ENCODE results near the gene PPP1R14D. TPM values are rescaled to one million over a fixed set of nuclear protein-coding genes. Genes with fewer than 3 reads are reported as not detected.

PPP1R14D gene
- total RNA-seq, 1 donor, result not detected

- Histone ChIP-seq H3K27ac (ENCODE audit: low read depth, low read length) (no peak overlapping the region), H3K9me3 (ENCODE audit: low read depth, low read length) (no peaks in the 10 kb centered on the region), H3K36me3 (ENCODE audit: insufficient read depth, low read length) (no peaks in the 10 kb centered on the region), H3K27me3 (ENCODE audit: insufficient read depth, low read length) (peaks cover 37% of the 10 kb centered on the region), H3K79me2 (ENCODE audit: insufficient read depth, low read length) (no peaks in the 10 kb centered on the region), H4K20me1 (ENCODE audit: insufficient read depth, low read length) (no peaks in the 10 kb centered on the region), H2AFZ (ENCODE audit: low read length) (no peak overlapping the region), H3K4me3 (ENCODE audit: insufficient read depth, low read length) (peak overlapping the region; percentile 59), H3K4me2 (ENCODE audit: insufficient read depth, low read length) (peak overlapping the region; percentile 77), H3K4me1 (ENCODE audit: insufficient read depth, low read length) (peaks cover 16% of the 10 kb centered on the region)
- TF ChIP-seq, protein P1, sequence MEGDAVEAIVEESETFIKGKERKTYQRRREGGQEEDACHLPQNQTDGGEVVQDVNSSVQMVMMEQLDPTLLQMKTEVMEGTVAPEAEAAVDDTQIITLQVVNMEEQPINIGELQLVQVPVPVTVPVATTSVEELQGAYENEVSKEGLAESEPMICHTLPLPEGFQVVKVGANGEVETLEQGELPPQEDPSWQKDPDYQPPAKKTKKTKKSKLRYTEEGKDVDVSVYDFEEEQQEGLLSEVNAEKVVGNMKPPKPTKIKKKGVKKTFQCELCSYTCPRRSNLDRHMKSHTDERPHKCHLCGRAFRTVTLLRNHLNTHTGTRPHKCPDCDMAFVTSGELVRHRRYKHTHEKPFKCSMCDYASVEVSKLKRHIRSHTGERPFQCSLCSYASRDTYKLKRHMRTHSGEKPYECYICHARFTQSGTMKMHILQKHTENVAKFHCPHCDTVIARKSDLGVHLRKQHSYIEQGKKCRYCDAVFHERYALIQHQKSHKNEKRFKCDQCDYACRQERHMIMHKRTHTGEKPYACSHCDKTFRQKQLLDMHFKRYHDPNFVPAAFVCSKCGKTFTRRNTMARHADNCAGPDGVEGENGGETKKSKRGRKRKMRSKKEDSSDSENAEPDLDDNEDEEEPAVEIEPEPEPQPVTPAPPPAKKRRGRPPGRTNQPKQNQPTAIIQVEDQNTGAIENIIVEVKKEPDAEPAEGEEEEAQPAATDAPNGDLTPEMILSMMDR (IDR thresholded peaks at IDR 0.05; ENCODE audit: extremely low read depth, low read depth, low read length), result no peak
- DNase-seq (ENCODE audit: insufficient read length, low spot score, missing footprints), result peak; percentile 77
Observed at GRCh38 chr15:40843261-40843884, 14.9 kb upstream of the PPP1R14D start.

DNA sequence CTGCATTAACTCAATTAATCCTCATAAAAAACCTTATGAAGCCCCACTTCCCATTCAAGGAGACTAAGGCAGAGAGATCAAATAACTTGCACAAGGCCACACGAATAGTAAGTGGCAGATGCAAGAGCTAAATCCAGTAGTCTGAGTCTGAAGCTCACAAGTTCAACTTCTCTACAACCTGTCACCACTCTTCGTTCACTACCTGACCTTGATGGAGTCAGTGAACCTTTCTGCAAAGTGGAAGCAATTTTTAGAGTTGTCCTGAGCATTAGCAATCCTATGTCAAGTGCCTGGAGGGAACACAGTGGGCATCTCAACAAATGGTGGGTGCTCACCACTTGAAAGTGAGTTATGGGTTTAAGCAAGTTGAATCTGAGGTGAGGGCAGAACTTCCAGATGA is 13.2 kb upstream of the PPP1R14D start:
- H3K27ac ChIP-seq (ENCODE audit: low read depth, low read length), result no peak overlapping the region
- H3K36me3 ChIP-seq (ENCODE audit: insufficient read depth, low read length), result no peaks in the 10 kb centered on the region
- no peak overlapping the region for H3K4me2 ChIP-seq (ENCODE audit: insufficient read depth, low read length)
- H3K9me3 ChIP-seq (ENCODE audit: low read depth, low read length), result no peaks in the 10 kb centered on the region
- DNase-seq (ENCODE audit: insufficient read length, low spot score, missing footprints), result peak; percentile 56
- no peak overlapping the region for H2AFZ ChIP-seq (ENCODE audit: low read length)
- H4K20me1 ChIP-seq (ENCODE audit: insufficient read depth, low read length), result no peaks in the 10 kb centered on the region
- peaks cover 13% of the 10 kb centered on the region for H3K4me1 ChIP-seq (ENCODE audit: insufficient read depth, low read length)
- no peaks in the 10 kb centered on the region for H3K79me2 ChIP-seq (ENCODE audit: insufficient read depth, low read length)
- TF ChIP-seq, protein P1 (IDR thresholded peaks at IDR 0.05; ENCODE audit: extremely low read depth, low read depth, low read length), result no peak
- H3K27me3 ChIP-seq (ENCODE audit: insufficient read depth, low read length), result peaks cover 33% of the 10 kb centered on the region
- H3K4me3 ChIP-seq (ENCODE audit: insufficient read depth, low read length), result no peak overlapping the region

DNA sequence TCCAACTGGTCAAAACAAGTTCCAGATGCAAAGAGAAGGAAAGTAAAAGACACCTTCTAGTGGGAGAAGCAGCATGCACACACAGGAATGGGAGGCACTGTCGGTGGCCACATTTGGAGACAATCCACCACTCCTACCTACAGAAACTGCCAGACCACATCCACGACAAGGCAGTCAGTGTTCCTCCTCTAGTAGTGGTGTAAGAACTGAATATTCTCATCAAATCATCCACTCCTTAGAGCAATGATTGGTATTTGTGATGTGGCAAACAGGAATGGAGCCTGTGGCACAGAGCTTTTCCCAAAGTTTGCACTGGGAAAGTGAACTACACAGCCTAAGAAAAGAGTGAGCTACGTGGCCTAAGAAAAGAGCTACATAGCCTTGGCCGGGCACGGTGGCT is 10.2 kb upstream of the PPP1R14D start:
- peak overlapping the region; percentile 81 for H2AFZ ChIP-seq (ENCODE audit: low read length)
- no peaks in the 10 kb centered on the region for H3K4me1 ChIP-seq (ENCODE audit: insufficient read depth, low read length)
- H3K4me2 ChIP-seq (ENCODE audit: insufficient read depth, low read length), result no peak overlapping the region
- no peaks in the 10 kb centered on the region for H3K36me3 ChIP-seq (ENCODE audit: insufficient read depth, low read length)
- TF ChIP-seq, protein P1 (IDR thresholded peaks at IDR 0.05; ENCODE audit: extremely low read depth, low read depth, low read length), result no peak
- no peaks in the 10 kb centered on the region for H3K9me3 ChIP-seq (ENCODE audit: low read depth, low read length)
- DNase-seq (ENCODE audit: insufficient read length, low spot score, missing footprints), result peak; percentile 56
- no peak overlapping the region for H3K4me3 ChIP-seq (ENCODE audit: insufficient read depth, low read length)
- H3K79me2 ChIP-seq (ENCODE audit: insufficient read depth, low read length), result no peaks in the 10 kb centered on the region
- no peaks in the 10 kb centered on the region for H4K20me1 ChIP-seq (ENCODE audit: insufficient read depth, low read length)
- H3K27me3 ChIP-seq (ENCODE audit: insufficient read depth, low read length), result peaks cover 21% of the 10 kb centered on the region
- no peak overlapping the region for H3K27ac ChIP-seq (ENCODE audit: low read depth, low read length)

GRCh38 chr15:40836020-40836419 is 7.5 kb upstream of the PPP1R14D start:
- H4K20me1 ChIP-seq (ENCODE audit: insufficient read depth, low read length), result no peaks in the 10 kb centered on the region
- H3K4me1 ChIP-seq (ENCODE audit: insufficient read depth, low read length), result no peaks in the 10 kb centered on the region
- no peak overlapping the region for H3K27ac ChIP-seq (ENCODE audit: low read depth, low read length)
- no peaks in the 10 kb centered on the region for H3K9me3 ChIP-seq (ENCODE audit: low read depth, low read length)
- H3K4me3 ChIP-seq (ENCODE audit: insufficient read depth, low read length), result no peak overlapping the region
- peaks cover 2% of the 10 kb centered on the region for H3K27me3 ChIP-seq (ENCODE audit: insufficient read depth, low read length)
- TF ChIP-seq, protein P1 (IDR thresholded peaks at IDR 0.05; ENCODE audit: extremely low read depth, low read depth, low read length), result no peak
- H3K4me2 ChIP-seq (ENCODE audit: insufficient read depth, low read length), result no peak overlapping the region
- H3K36me3 ChIP-seq (ENCODE audit: insufficient read depth, low read length), result no peaks in the 10 kb centered on the region
- H3K79me2 ChIP-seq (ENCODE audit: insufficient read depth, low read length), result no peaks in the 10 kb centered on the region
- H2AFZ ChIP-seq (ENCODE audit: low read length), result no peak overlapping the region
- DNase-seq (ENCODE audit: insufficient read length, low spot score, missing footprints), result no peak

All from osteoblast (primary cell).